Gastroesophageal sphincter (tissue), 3 donors: ENCODE data around the gene BUD13.

Experiments
- CTCF ChIP-seq, 4 experiments: fragments of 200-600 bp in 2 of 4; fragments of 450-650 bp in 2 of 4; sonication (generic) in 1 of 4; IDR thresholded peaks; one replicate each; pipeline ENCODE4 v1.5.1; 2017 to 2019; ENCODE audit warnings: antibody characterized with exemption in 4 of 4, mild to moderate bottlenecking in 2 of 4, moderate library complexity in 2 of 4
- POLR2A ChIP-seq, 2 donors: fragments of 450-650 bp; IDR thresholded peaks; one replicate each; pipeline ENCODE4 v1.6.1; 2017; ENCODE audit warnings: antibody characterized with exemption in 2 of 2, mild to moderate bottlenecking in 2 of 2, moderate library complexity in 1 of 2

- TF ChIP-seq CTCF (IDR thresholded peaks at IDR 0.05) = no peak
- no peak for TF ChIP-seq POLR2A (IDR thresholded peaks at IDR 0.05)
Measured at GRCh38 chr11:116804001-116804400, 31.2 kb upstream of the BUD13 start.
